Stimulated activated CD4-positive, alpha-beta T cell treated with anti-CD3 and anti-CD28 coated beads, Interleukin-4, amount 100 ng/mL, for 1 hour (primary cell): ENCODE data around the gene BRD2.

Experiments used
- DNase-seq: peaks from one replicate; pipeline ENCODE4 v3.0.0-alpha.2; 2020

BRD2 gene

GRCh38 chr6:33001685-33002084 is 33.3 kb downstream of the BRD2 start:
- DNase-seq: no peak

- no peak for DNase-seq
Observed at GRCh38 chr6:33004940-33005339, 36.5 kb downstream of the BRD2 start.

GRCh38 chr6:33007831-33008400 is 39.5 kb downstream of the BRD2 start:
- no peak for DNase-seq

- DNase-seq: peak; percentile 19
Observed at GRCh38 chr6:33008944-33009861, 40.8 kb downstream of the BRD2 start, which contains the start of gene HLA-DOA. TSS of gene HLA-DOA (minus strand) at chr6:33009591.

GRCh38 chr6:33010356-33010755 is 42.0 kb downstream of the BRD2 start:
- no peak for DNase-seq

GRCh38 chr6:33013608-33014007 is 45.2 kb downstream of the BRD2 start:
- DNase-seq: no peak

- no peak for DNase-seq
Observed at GRCh38 chr6:33014841-33015634, 46.6 kb downstream of the BRD2 start.

GRCh38 chr6:33015798-33016197 is 47.4 kb downstream of the BRD2 start:
- DNase-seq: no peak

GRCh38 chr6:33017018-33017417 is 48.6 kb downstream of the BRD2 start:
- no peak for DNase-seq

GRCh38 chr6:33017694-33018353 is 49.4 kb downstream of the BRD2 start:
- DNase-seq: no peak

GRCh38 chr6:33018418-33018817 is 50.0 kb downstream of the BRD2 start:
- no peak for DNase-seq

- DNase-seq: peak; percentile 19
Observed at GRCh38 chr6:33018904-33019303, 50.5 kb downstream of the BRD2 start.

- DNase-seq: no peak
Observed at GRCh38 chr6:33019372-33019771, 51.0 kb downstream of the BRD2 start.

- DNase-seq: no peak
Observed at GRCh38 chr6:33021917-33022316, 53.5 kb downstream of the BRD2 start.

- DNase-seq: no peak
Observed at GRCh38 chr6:33023536-33023935, 55.1 kb downstream of the BRD2 start.

GRCh38 chr6:33024521-33024920 is 56.1 kb downstream of the BRD2 start:
- DNase-seq: no peak

GRCh38 chr6:33028220-33028849 is 59.9 kb downstream of the BRD2 start:
- no peak for DNase-seq

GRCh38 chr6:33029328-33030184 is 61.2 kb downstream of the BRD2 start:
- no peak for DNase-seq

- DNase-seq: no peak
Observed at GRCh38 chr6:33030245-33030644, 61.9 kb downstream of the BRD2 start.
